Measurements from ENCODE around the gene DCDC2.

DNA sequence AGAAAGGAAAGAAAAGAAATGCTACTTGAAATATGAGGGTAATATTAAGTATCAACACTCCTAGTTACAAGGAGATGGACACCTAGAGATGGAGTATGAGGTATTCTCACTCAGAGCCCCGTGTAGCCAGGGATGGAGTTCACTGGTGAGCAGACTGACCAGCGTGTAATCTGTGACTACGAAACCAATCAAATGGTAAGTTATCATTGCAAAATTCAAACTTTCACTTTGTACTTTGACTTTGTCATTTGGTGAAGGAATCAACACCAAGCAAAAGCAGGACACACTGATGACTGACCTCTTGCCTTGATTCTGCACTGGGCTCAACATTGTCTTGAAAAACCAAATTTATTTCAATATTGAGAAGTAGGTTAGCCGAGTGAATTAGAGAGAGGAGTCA lies 51.8 kb downstream of the DCDC2 start:
- TF ChIP-seq, protein P1, sequence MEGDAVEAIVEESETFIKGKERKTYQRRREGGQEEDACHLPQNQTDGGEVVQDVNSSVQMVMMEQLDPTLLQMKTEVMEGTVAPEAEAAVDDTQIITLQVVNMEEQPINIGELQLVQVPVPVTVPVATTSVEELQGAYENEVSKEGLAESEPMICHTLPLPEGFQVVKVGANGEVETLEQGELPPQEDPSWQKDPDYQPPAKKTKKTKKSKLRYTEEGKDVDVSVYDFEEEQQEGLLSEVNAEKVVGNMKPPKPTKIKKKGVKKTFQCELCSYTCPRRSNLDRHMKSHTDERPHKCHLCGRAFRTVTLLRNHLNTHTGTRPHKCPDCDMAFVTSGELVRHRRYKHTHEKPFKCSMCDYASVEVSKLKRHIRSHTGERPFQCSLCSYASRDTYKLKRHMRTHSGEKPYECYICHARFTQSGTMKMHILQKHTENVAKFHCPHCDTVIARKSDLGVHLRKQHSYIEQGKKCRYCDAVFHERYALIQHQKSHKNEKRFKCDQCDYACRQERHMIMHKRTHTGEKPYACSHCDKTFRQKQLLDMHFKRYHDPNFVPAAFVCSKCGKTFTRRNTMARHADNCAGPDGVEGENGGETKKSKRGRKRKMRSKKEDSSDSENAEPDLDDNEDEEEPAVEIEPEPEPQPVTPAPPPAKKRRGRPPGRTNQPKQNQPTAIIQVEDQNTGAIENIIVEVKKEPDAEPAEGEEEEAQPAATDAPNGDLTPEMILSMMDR (IDR thresholded peaks at IDR 0.05; ENCODE audit: insufficient read depth, low read length) = no peak
- TF ChIP-seq POLR2AphosphoS5 (IDR thresholded peaks at IDR 0.05; ENCODE audit: low read depth) = no peak
- TF ChIP-seq, protein P2, sequence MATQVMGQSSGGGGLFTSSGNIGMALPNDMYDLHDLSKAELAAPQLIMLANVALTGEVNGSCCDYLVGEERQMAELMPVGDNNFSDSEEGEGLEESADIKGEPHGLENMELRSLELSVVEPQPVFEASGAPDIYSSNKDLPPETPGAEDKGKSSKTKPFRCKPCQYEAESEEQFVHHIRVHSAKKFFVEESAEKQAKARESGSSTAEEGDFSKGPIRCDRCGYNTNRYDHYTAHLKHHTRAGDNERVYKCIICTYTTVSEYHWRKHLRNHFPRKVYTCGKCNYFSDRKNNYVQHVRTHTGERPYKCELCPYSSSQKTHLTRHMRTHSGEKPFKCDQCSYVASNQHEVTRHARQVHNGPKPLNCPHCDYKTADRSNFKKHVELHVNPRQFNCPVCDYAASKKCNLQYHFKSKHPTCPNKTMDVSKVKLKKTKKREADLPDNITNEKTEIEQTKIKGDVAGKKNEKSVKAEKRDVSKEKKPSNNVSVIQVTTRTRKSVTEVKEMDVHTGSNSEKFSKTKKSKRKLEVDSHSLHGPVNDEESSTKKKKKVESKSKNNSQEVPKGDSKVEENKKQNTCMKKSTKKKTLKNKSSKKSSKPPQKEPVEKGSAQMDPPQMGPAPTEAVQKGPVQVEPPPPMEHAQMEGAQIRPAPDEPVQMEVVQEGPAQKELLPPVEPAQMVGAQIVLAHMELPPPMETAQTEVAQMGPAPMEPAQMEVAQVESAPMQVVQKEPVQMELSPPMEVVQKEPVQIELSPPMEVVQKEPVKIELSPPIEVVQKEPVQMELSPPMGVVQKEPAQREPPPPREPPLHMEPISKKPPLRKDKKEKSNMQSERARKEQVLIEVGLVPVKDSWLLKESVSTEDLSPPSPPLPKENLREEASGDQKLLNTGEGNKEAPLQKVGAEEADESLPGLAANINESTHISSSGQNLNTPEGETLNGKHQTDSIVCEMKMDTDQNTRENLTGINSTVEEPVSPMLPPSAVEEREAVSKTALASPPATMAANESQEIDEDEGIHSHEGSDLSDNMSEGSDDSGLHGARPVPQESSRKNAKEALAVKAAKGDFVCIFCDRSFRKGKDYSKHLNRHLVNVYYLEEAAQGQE (IDR thresholded peaks at IDR 0.05; ENCODE audit: insufficient replicate concordance, low read depth) = no peak
- no peak for TF ChIP-seq GABPA (IDR thresholded peaks at IDR 0.05; ENCODE audit: low read depth)

Measured in HL-60 (cell line).